Adrenal gland (tissue), 12 donors: ENCODE measurements around the gene CLDN10. TPM values are rescaled to one million over a fixed set of nuclear protein-coding genes. Genes with fewer than 3 reads are reported as not detected.

ENCODE experiments used
- DNase-seq, 7 donors: peaks; one replicate each; pipeline ENCODE4 v3.0.0-alpha.2; 2019 to 2020
- H3K27ac ChIP-seq, 5 donors: fragments of 200-600 bp; sonication (generic) in 4 of 5; 1 replicate in 3 of 5; 2 replicates in 2 of 5; pipeline versions ENCODE4 v1.5.1 to v1.8.0; 2016 to 2020; ENCODE audit warnings: mild to moderate bottlenecking in 1 of 5
- H3K27me3 ChIP-seq: fragments of 200-600 bp; 2 replicates; pipeline ENCODE4 v1.8.0; 2021
- H3K36me3 ChIP-seq, 2 donors: fragments of 200-600 bp; replicated peaks in 1 of 2; 1 replicate in 1 of 2; 2 replicates in 1 of 2; pipeline versions ENCODE4 v1.5.1 to v1.8.0; 2018 to 2022
- H3K4me1 ChIP-seq, 2 donors: fragments of 200-600 bp; replicated peaks in 1 of 2; 1 replicate in 1 of 2; 2 replicates in 1 of 2; pipeline versions ENCODE4 v1.5.1 to v1.8.0; 2018 to 2021
- H3K4me3 ChIP-seq, 4 donors: fragments of 200-600 bp; sonication (generic) in 3 of 4; one replicate each; pipeline ENCODE4 v1.5.1; 2016 to 2018
- H3K9me3 ChIP-seq, 3 donors: fragments of 200-600 bp; sonication (generic) in 1 of 3; replicated peaks in 1 of 3; 1 replicate in 2 of 3; 2 replicates in 1 of 3; pipeline versions ENCODE4 v1.5.1 to v1.8.0; 2016 to 2021
- POLR2A ChIP-seq, 2 donors: fragments of 450-650 bp; IDR thresholded peaks; one replicate each; pipeline ENCODE4 v1.6.1; 2017; ENCODE audit warnings: antibody characterized with exemption in 2 of 2, mild to moderate bottlenecking in 2 of 2, moderate library complexity in 1 of 2
- WGBS, 4 donors: extraction: QIAGEN DNeasy Blood & Tissue Kit in 2 of 4; methylation state at CpG; one replicate each; pipeline versions ENCODE4 v1.1.5 to v1.1.7; 2013 to 2017; 5-methylcytosine and 5-hydroxymethylcytosine counted together
- intact Hi-C, 2 donors: fragments of 100-400 bp; cut with DNase I; formaldehyde crosslinking; loops; one replicate each; pipeline versions ENCODE4 v1.14.1 to v1.15.0; 2022 to 2023
- polyA plus RNA-seq, 3 donors: library from polyadenylated mRNA; stranded (reverse); fragments of 200-250 nt in 2 of 3; fragments of 350-450 nt in 1 of 3; fragmentation: Illumina TruSeq in 1 of 3; extraction: RNeasy Lipid Tissue Mini Kit (QIAGEN cat#74804) in 1 of 3; gene quantifications; one replicate each; pipeline ENCODE4 v1.2.3, GENCODE V29; 2013 to 2014
- total RNA-seq, 9 donors: library from RNA; depleted of rRNA in 4 of 9; stranded (reverse); fragments of >200 nt in 4 of 9; fragments of 120-200 nt in 1 of 9; fragmentation: NEBNext Ultra II Directional in 1 of 9; extraction: Animal tissue kit (Norgen Biotek cat#: 25700) in 1 of 9; gene quantifications; one replicate each; pipeline versions ENCODE4 v1.1.0 to v1.2.4, GENCODE V29; 2013 to 2023
- TF ChIP-seq, protein P1 (sequence below), 6 experiments: fragments of 450-650 bp in 4 of 6; fragments of 200-600 bp in 2 of 6; sonication (generic) in 1 of 6; IDR thresholded peaks; 1 replicate in 5 of 6; 2 replicates in 1 of 6; pipeline versions ENCODE4 v1.5.1 to v1.8.0; 2016 to 2021; ENCODE audit warnings: antibody characterized with exemption in 6 of 6, mild to moderate bottlenecking in 2 of 6, moderate library complexity in 1 of 6
- donor health status: healthy with polysubstance abuse.
- donor health status: Bipolar disorder and iron deficiency.
- donor health status: DM: yes; HTN: yes; CAD: no.
- donor health status: DM: no; HTN: no; CAD: no.
- donor health status: DM: no; HTN: no; CAD: no.
- donor health status: DM: yes; HTN: yes; CAD: no.

CLDN10 gene
- total and polyA plus RNA-seq, 12 donors: 0.23 to 0.54 (median 0.28) TPM; not detected in 9

DNA sequence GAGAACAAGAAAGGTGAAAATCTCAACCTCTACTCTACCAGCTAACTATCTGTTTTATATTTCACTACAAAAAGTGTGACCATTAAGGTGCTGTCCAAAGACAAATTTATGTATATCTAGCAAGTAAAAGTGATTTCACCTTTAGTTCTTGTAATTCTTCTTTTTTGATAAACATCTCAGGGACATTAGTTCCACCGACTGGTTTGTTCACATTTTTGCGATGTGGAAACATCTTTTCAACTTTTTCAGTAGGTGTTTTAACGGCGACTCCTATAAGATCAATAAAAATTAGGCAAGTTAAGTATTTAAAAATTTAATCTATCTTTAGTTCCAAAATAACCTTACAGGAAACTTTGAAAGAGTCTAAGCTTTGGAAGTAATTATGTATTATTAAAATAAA, 33.3 kb downstream of the CLDN10 start:
- Histone ChIP-seq H3K36me3 (peaks cover 0 to 5% of the 10 kb centered on the region in 2 donors), H3K27me3 (no peaks in the 10 kb centered on the region), H3K9me3 (no peaks in the 10 kb centered on the region), H3K4me1 (no peaks in the 10 kb centered on the region), H3K27ac (no peak overlapping the region), H3K4me3 (no peak overlapping the region)
- intact Hi-C loops: no loop called here
- TF ChIP-seq, protein P1, sequence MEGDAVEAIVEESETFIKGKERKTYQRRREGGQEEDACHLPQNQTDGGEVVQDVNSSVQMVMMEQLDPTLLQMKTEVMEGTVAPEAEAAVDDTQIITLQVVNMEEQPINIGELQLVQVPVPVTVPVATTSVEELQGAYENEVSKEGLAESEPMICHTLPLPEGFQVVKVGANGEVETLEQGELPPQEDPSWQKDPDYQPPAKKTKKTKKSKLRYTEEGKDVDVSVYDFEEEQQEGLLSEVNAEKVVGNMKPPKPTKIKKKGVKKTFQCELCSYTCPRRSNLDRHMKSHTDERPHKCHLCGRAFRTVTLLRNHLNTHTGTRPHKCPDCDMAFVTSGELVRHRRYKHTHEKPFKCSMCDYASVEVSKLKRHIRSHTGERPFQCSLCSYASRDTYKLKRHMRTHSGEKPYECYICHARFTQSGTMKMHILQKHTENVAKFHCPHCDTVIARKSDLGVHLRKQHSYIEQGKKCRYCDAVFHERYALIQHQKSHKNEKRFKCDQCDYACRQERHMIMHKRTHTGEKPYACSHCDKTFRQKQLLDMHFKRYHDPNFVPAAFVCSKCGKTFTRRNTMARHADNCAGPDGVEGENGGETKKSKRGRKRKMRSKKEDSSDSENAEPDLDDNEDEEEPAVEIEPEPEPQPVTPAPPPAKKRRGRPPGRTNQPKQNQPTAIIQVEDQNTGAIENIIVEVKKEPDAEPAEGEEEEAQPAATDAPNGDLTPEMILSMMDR (IDR thresholded peaks at IDR 0.05): no peak
- TF ChIP-seq POLR2A (IDR thresholded peaks at IDR 0.05): no peak
- DNase-seq: no peak
- 95 to 98% (median 96%) methylated on average over 4 of the region's 4 CpGs for WGBS, 4 donors

- Histone ChIP-seq H3K4me3 (no peak overlapping the region), H3K9me3 (no peaks in the 10 kb centered on the region), H3K27ac (no peak overlapping the region), H3K4me1 (no peaks in the 10 kb centered on the region), H3K27me3 (no peaks in the 10 kb centered on the region), H3K36me3 (peaks cover 0 to 5% of the 10 kb centered on the region in 2 donors)
- intact Hi-C loops: no loop called here
- DNase-seq: no peak
- 85 to 91% (median 87%) methylated on average over 3 of the region's 3 CpGs for WGBS, 4 donors
- no peak for TF ChIP-seq POLR2A (IDR thresholded peaks at IDR 0.05)
- TF ChIP-seq, protein P1 (IDR thresholded peaks at IDR 0.05): no peak
Observed at GRCh38 chr13:95588134-95588533, 35.6 kb downstream of the CLDN10 start.

- H3K4me3 ChIP-seq: no peak overlapping the region
- H3K27ac ChIP-seq: no peak overlapping the region
- no peaks in the 10 kb centered on the region for H3K4me1 ChIP-seq
- intact Hi-C loops: no loop called here
- H3K36me3 ChIP-seq: peaks cover 0 to 5% of the 10 kb centered on the region in 2 donors
- 95 to 98% (median 96%) methylated on average over 2 of the region's 2 CpGs for WGBS, 4 donors
- TF ChIP-seq, protein P1 (IDR thresholded peaks at IDR 0.05): no peak
- no peak for TF ChIP-seq POLR2A (IDR thresholded peaks at IDR 0.05)
- no peak for DNase-seq
- H3K27me3 ChIP-seq: no peaks in the 10 kb centered on the region
- H3K9me3 ChIP-seq: no peaks in the 10 kb centered on the region
Observed at GRCh38 chr13:95588721-95589120, 36.2 kb downstream of the CLDN10 start.

- no peaks in the 10 kb centered on the region for H3K9me3 ChIP-seq
- no peak for TF ChIP-seq POLR2A (IDR thresholded peaks at IDR 0.05)
- TF ChIP-seq, protein P1 (IDR thresholded peaks at IDR 0.05): no peak
- 36 to 57% (median 47%) methylated on average over 1 of the region's 1 CpG for WGBS, 4 donors
- intact Hi-C loops: no loop called here
- no peaks in the 10 kb centered on the region for H3K27me3 ChIP-seq
- no peak overlapping the region for H3K27ac ChIP-seq
- no peaks in the 10 kb centered on the region for H3K4me1 ChIP-seq
- no peak overlapping the region for H3K4me3 ChIP-seq
- no peak for DNase-seq
- no peaks in the 10 kb centered on the region for H3K36me3 ChIP-seq
Observed at GRCh38 chr13:95593462-95593861, 40.9 kb downstream of the CLDN10 start.
